ENCODE measurements around the gene STK16.
"Not testable (repeated sequence)": the region's sequence is repeated elsewhere in the genome, so short reads cannot be mapped to it uniquely, and the experiment has no call there.

The STK16 gene

GRCh38 chr2:219247678-219248642 lies 2.7 kb downstream of the STK16 start:
- peak; percentile 61 for DNase-seq

DNA sequence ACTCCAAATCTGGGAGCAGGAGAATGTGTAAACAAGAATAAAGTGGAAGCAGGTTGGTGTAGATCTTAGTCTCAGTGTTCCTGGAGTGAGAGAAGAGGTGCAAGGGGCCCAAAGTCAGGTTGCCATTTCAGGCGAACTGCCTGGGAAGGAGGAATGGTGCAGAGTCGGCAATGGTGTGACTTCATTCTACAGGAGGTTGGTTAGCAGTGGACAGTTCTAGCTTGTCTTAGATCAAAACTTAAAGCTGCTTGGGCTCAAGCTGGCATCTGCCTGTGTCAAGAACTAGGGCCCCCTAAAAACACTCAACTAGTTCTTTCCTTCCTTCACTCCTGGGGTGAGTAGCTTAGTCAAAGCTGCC lies 3.5 kb downstream of the STK16 start:
- DNase-seq = no peak

GRCh38 chr2:219249203-219249980 lies 4.1 kb downstream of the STK16 start:
- no peak for DNase-seq

DNA sequence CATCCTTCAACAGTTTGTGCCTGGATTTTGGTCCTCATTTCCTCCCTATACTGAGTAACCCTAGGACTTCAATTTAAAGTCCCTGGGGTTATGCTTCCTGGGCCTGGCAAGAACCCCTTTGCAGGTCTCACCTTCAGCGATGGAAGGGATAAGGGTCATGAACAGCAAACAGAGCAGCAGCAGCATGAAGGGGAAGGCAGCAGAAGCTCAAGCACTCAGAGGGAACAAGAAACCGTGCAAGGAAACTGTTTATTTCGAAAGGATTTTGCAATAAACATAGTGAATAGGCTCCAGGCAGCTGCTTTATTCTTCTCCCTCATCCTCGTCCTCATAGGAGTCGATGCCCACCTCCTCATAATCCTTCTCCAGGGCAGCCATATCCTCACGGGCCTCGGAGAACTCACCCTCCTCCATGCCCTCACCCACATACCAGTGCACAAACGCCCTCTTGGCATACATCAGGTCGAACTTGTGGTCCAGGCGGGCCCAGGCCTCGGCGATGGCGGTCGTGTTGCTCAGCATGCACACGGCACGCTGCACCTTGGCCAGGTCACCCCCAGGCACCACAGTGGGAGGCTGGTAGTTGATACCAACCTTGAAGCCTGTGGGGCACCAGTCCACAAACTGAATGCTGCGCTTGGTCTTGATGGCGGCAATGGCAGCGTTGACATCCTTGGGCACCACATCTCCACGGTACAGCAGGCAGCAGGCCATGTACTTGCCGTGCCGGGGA lies 4.9 kb downstream of the STK16 start:
- no peak for DNase-seq

- DNase-seq = no peak
Measured at GRCh38 chr2:219251656-219252055, 6.4 kb downstream of the STK16 start.

- DNase-seq = peak; percentile 38
Measured at GRCh38 chr2:219252084-219252483, 6.8 kb downstream of the STK16 start.

- peak; percentile 51 for DNase-seq
Measured at GRCh38 chr2:219252570-219252899, 7.3 kb downstream of the STK16 start.

- peak; percentile 43 for DNase-seq
Measured at GRCh38 chr2:219252900-219253752, 7.8 kb downstream of the STK16 start, which contains the start of gene TUBA4B. TSS of gene TUBA4B (plus strand) at chr2:219253243. CDS start at chr2:219253408, 165 bp downstream.

- peak; percentile 92 for DNase-seq
Measured at GRCh38 chr2:219253753-219254589, 8.7 kb downstream of the STK16 start, which contains the start of gene TUBA4A. TSS of gene TUBA4A (minus strand) at chr2:219253918. CDS start at chr2:219253858, 60 bp downstream.

- DNase-seq = no peak
Measured at GRCh38 chr2:219254590-219255201, 9.4 kb downstream of the STK16 start.

DNA sequence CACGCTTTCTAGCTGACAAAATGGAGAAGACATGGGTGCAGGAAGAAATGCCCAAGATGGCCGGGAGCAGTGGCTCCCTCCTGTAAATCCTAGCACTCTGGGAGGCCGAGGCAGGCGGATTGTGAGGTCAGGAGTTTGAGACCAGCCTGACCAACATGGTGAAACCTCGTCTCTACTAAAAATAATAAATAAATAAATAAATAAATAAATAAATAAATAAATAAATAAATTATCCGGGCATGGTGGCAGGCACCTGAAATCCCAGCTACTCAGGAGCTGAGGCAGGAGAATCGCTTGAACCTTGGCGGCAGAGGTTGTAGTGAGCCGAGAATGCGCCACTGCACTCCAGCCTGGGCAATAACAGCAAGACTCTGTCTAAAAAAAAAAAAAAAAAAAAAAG lies 13.7 kb downstream of the STK16 start:
- DNase-seq = not testable (repeated sequence)

DNA sequence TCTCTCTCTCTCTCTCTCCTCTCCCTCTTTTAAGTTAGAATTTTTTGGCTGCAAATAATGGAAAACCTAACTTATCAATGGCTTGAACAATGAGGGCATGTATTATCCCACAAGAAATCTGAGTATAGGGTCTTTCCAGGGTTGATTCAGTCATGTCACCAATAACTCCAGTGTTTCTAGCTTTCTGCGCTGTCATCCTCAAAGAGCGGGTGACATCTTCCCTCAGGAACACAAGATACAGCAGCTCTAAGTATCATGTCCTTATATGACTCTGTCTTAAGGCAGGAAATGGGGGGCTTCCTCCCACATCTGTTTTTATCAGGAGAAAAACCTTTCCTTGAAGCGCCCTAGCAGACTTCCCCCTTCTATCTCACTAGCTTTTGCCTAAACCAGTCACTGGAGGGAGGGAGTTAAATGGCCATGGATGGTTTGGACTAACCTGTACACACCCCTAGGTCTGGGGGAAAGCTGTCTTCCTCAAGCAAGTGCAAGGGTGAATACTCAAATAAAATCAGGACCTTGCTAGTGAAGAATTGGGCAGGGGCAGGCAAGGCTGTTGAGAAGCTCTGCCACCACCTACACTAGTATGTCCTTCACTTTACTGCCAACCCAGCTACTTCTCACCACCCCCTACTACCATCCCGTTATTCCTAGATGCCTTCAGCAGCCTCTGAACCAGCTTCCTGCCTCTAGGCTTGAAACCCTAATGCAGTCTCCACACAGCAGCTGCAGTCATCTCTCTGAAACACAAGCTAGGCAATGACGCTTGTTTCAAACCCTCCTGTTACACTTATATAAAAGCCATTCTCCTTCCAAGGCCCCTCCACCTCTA lies 16.0 kb downstream of the STK16 start:
- no peak for DNase-seq

DNA sequence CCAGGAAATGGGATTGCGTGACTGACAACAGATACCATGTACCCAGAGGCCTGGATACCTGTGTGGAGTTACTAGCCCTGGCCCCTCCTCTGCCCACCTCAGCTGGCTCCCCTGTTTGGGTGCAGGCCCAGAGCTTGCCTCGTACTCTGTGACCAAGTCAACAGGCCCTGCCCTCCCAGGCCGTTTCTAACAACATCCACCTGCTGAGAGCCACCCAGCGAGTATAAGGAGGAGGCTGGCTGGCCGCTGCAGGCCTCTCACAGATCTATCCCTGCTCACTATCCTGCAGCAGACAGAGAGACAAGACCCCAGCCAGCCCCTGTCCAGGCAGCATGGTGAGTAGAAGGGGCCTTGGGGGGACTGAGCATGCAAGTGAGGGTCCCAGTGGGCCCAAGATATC lies 21.0 kb downstream of the STK16 start:
- DNase-seq = no peak

DNA sequence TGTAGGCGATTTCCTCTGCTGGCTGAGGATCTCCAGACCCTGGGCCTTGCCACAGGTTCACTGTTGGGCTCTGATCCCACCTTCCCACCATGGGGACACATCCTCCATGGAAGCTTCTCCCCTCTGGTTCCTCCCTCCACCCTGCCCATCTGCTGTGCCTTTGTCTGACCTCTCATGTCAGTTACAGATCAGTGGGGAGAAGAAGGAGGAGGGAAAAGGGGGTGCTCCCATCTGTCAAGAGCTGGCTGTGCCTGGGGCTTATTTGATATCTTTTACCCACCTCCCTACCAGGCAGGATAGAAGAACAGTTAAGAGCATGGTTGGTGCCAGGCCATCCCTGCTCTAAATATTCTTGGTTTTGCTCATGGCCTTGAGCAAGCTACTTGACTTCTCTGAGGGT lies 21.6 kb downstream of the STK16 start:
- no peak for DNase-seq

- no peak for DNase-seq
Measured at GRCh38 chr2:219268294-219268693, 23.0 kb downstream of the STK16 start.

DNA sequence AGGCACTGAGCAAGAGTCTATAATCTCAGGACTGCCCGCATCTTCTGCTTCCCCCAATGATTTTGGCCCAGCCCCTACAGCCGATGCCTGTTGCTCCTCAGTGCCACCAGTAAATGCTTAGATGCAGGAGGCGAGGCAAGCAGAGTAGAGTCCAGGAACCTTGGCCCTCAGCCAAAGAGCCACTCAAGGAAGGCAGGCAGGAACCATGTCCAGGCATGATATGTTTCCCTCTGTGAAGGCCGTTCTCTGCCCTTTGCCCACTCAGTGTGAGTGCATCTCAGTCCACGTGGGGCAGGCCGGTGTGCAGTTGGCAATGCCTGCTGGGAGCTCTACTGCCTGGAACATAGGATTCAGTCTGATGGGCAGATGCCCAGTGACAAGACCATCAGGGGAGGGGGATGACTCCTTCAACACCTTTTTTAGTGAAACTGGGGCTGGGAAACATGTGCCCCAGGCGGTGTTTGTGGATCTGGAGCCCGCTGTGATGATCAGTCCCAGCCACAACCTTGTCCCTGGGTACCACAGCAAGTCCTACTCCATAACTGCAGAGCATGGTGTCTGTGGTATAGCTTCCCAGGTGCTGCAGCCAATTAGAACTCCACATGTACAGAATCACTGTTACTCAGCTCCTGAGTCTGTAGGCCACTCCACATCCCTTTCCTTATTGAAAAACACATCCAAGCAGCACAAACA lies 24.2 kb downstream of the STK16 start:
- DNase-seq = no peak

- DNase-seq = no peak
Measured at GRCh38 chr2:219270055-219270372, 24.7 kb downstream of the STK16 start.

DNA sequence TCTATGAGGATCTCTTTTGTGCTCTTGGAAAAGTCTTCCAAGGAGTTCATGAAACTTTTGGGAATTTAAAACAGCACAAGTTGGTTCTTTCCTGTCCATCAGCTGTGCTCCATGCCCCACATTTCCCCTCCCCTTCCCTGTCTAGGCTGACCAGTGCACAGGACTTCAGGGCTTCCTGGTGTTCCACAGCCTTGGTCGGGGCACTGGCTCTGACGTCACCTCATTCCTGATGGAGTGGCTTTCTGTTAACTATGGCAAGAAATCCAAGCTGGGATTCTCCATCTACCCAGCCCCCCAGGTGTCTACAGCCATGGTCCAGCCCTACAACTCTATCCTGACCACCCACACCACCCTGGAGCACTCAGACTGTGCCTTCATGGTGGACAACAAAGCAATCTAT lies 25.7 kb downstream of the STK16 start:
- DNase-seq = no peak

GRCh38 chr2:219272356-219272755 lies 27.1 kb downstream of the STK16 start:
- DNase-seq = no peak
